ENCODE results near the gene GAL3ST2.
A peak's percentile ranks its signal among the peaks of the same experiment; 100 is the strongest.
"Not testable (repeated sequence)": the region's sequence is repeated elsewhere in the genome, so short reads cannot be mapped to it uniquely, and the experiment has no call there.

The GAL3ST2 gene

GRCh38 chr2:241776336-241777169 is at the start of gene GAL3ST2:
TSS of gene GAL3ST2 (plus strand) at chr2:241776822. CDS start at chr2:241776956, 134 bp downstream.
- no peak for DNase-seq

- DNase-seq: no peak
Measured at GRCh38 chr2:241728000-241728399, 48.6 kb upstream of the GAL3ST2 start.

GRCh38 chr2:241728627-241729026 is 48.0 kb upstream of the GAL3ST2 start:
- no peak for DNase-seq

- DNase-seq: no peak
Measured at GRCh38 chr2:241729868-241730267, 46.8 kb upstream of the GAL3ST2 start.

GRCh38 chr2:241730671-241731293 is 45.8 kb upstream of the GAL3ST2 start:
- no peak for DNase-seq

- DNase-seq: not testable (repeated sequence)
Measured at GRCh38 chr2:241732513-241733186, 44.0 kb upstream of the GAL3ST2 start.

- no peak for DNase-seq
Measured at GRCh38 chr2:241733391-241734207, 43.0 kb upstream of the GAL3ST2 start.

- no peak for DNase-seq
Measured at GRCh38 chr2:241734208-241734466, 42.5 kb upstream of the GAL3ST2 start.

- DNase-seq: peak; percentile 15
Measured at GRCh38 chr2:241734467-241735208, 42.0 kb upstream of the GAL3ST2 start, which contains the start of gene D2HGDH. TSS of gene D2HGDH (plus strand) at chr2:241734630. CDS start at chr2:241735225, 595 bp downstream.

- DNase-seq: no peak
Measured at GRCh38 chr2:241736111-241736510, 40.5 kb upstream of the GAL3ST2 start.

GRCh38 chr2:241738040-241738686 is 38.5 kb upstream of the GAL3ST2 start:
- DNase-seq: no peak

- DNase-seq: no peak
Measured at GRCh38 chr2:241739177-241739576, 37.4 kb upstream of the GAL3ST2 start.

GRCh38 chr2:241739651-241740050 is 37.0 kb upstream of the GAL3ST2 start:
- DNase-seq: no peak

- no peak for DNase-seq
Measured at GRCh38 chr2:241741016-241741415, 35.6 kb upstream of the GAL3ST2 start.

GRCh38 chr2:241742320-241742939 is 34.2 kb upstream of the GAL3ST2 start:
- DNase-seq: no peak

GRCh38 chr2:241743008-241743407 is 33.6 kb upstream of the GAL3ST2 start:
- not testable (repeated sequence) for DNase-seq

- DNase-seq: no peak
Measured at GRCh38 chr2:241743620-241744019, 33.0 kb upstream of the GAL3ST2 start.

GRCh38 chr2:241744028-241744754 is 32.4 kb upstream of the GAL3ST2 start:
- no peak for DNase-seq

GRCh38 chr2:241745276-241745675 is 31.3 kb upstream of the GAL3ST2 start:
- DNase-seq: no peak

GRCh38 chr2:241746084-241746483 is 30.5 kb upstream of the GAL3ST2 start:
- no peak for DNase-seq
